ENCODE data around the gene CD276.
"Not testable (repeated sequence)": the region's sequence is repeated elsewhere in the genome, so short reads cannot be mapped to it uniquely, and the experiment has no call there.

CD276 gene

GRCh38 chr15:73727330-73727976, 43.3 kb downstream of the CD276 start:
- no peak for DNase-seq
- no CpG with 5 or more reads among the region's 7 CpGs for WGBS (ENCODE audit: extremely low coverage, insufficient coverage, insufficient read length)
- Histone ChIP-seq H2BK120ac (ENCODE audit: insufficient read depth, low read length, poor library complexity) (no peak overlapping the region), H2AFZ (ENCODE audit: insufficient read depth, low read length, poor library complexity) (no peak overlapping the region), H2BK5ac (ENCODE audit: low read depth, low read length, poor library complexity) (no peak overlapping the region), H3K4me3 (ENCODE audit: low read depth, low read length) (no peak overlapping the region), H3K27ac (ENCODE audit: low read depth, low read length) (no peak overlapping the region), H2BK12ac (ENCODE audit: low read length) (no peak overlapping the region), H3K9ac (ENCODE audit: low read length) (no peak overlapping the region), H4K91ac (ENCODE audit: low read depth, low read length) (no peak overlapping the region), H4K12ac (ENCODE audit: low read depth, low read length) (no peak overlapping the region), H2AK5ac (ENCODE audit: low read length) (no peak overlapping the region), H3K27me3 (ENCODE audit: insufficient read depth, low read length) (no peaks in the 10 kb centered on the region), H3K23ac (ENCODE audit: low read length) (no peak overlapping the region), H4K8ac (ENCODE audit: low read depth, low read length) (no peak overlapping the region), H3K4me2 (ENCODE audit: low read length) (no peak overlapping the region), H3K36me3 (ENCODE audit: control insufficient read depth in 1 of 2, insufficient read depth in 2 of 2, low read length in 2 of 2) (no peaks in the 10 kb centered on the region), H3K79me1 (ENCODE audit: low read length) (no peaks in the 10 kb centered on the region), H3K4me1 (ENCODE audit: control insufficient read depth in 1 of 2, insufficient read depth in 2 of 2, low read length in 2 of 2) (no peaks in the 10 kb centered on the region), H3K9me3 (ENCODE audit: insufficient read depth, low read depth, low read length) (no peaks in the 10 kb centered on the region), H3K4ac (ENCODE audit: low read depth, low read length) (no peak overlapping the region), H3K18ac (ENCODE audit: low read length) (no peak overlapping the region), H3K79me2 (ENCODE audit: control insufficient read depth, insufficient read depth, low read length, poor library complexity) (no peaks in the 10 kb centered on the region), H3K14ac (ENCODE audit: low read length) (no peak overlapping the region)

- not testable (repeated sequence) for H3K4me1 ChIP-seq (ENCODE audit: control insufficient read depth in 1 of 2, insufficient read depth in 2 of 2, low read length in 2 of 2); H3K4me3 ChIP-seq (ENCODE audit: low read depth, low read length); H3K4me2 ChIP-seq (ENCODE audit: low read length); H3K9me3 ChIP-seq (ENCODE audit: insufficient read depth, low read depth, low read length); H3K18ac ChIP-seq (ENCODE audit: low read length); H3K36me3 ChIP-seq (ENCODE audit: control insufficient read depth in 1 of 2, insufficient read depth in 2 of 2, low read length in 2 of 2); H3K79me2 ChIP-seq (ENCODE audit: control insufficient read depth, insufficient read depth, low read length, poor library complexity); H4K8ac ChIP-seq (ENCODE audit: low read depth, low read length); H2BK120ac ChIP-seq (ENCODE audit: insufficient read depth, low read length, poor library complexity); H4K12ac ChIP-seq (ENCODE audit: low read depth, low read length); H3K9ac ChIP-seq (ENCODE audit: low read length); H3K79me1 ChIP-seq (ENCODE audit: low read length); H2BK12ac ChIP-seq (ENCODE audit: low read length); H4K91ac ChIP-seq (ENCODE audit: low read depth, low read length); H2BK5ac ChIP-seq (ENCODE audit: low read depth, low read length, poor library complexity); H3K4ac ChIP-seq (ENCODE audit: low read depth, low read length); H2AFZ ChIP-seq (ENCODE audit: insufficient read depth, low read length, poor library complexity); H3K14ac ChIP-seq (ENCODE audit: low read length); H3K27me3 ChIP-seq (ENCODE audit: insufficient read depth, low read length); H3K27ac ChIP-seq (ENCODE audit: low read depth, low read length); DNase-seq; H3K23ac ChIP-seq (ENCODE audit: low read length); H2AK5ac ChIP-seq (ENCODE audit: low read length)
- no CpG with 5 or more reads among the region's 29 CpGs for WGBS (ENCODE audit: extremely low coverage, insufficient coverage, insufficient read length)
Observed at GRCh38 chr15:73732051-73732450, 47.9 kb downstream of the CD276 start.

GRCh38 chr15:73732930-73733329, 48.7 kb downstream of the CD276 start:
- no peaks in the 10 kb centered on the region for H3K79me2 ChIP-seq (ENCODE audit: control insufficient read depth, insufficient read depth, low read length, poor library complexity)
- no peak overlapping the region for H2BK12ac ChIP-seq (ENCODE audit: low read length)
- no peak overlapping the region for H3K27ac ChIP-seq (ENCODE audit: low read depth, low read length)
- H2AK5ac ChIP-seq (ENCODE audit: low read length), result no peak overlapping the region
- H4K12ac ChIP-seq (ENCODE audit: low read depth, low read length), result no peak overlapping the region
- no peak overlapping the region for H3K14ac ChIP-seq (ENCODE audit: low read length)
- no peak overlapping the region for H2BK5ac ChIP-seq (ENCODE audit: low read depth, low read length, poor library complexity)
- H3K36me3 ChIP-seq (ENCODE audit: control insufficient read depth in 1 of 2, insufficient read depth in 2 of 2, low read length in 2 of 2), result no peaks in the 10 kb centered on the region
- no CpG with 5 or more reads among the region's 3 CpGs for WGBS (ENCODE audit: extremely low coverage, insufficient coverage, insufficient read length)
- H3K9ac ChIP-seq (ENCODE audit: low read length), result no peak overlapping the region
- no peak overlapping the region for H3K18ac ChIP-seq (ENCODE audit: low read length)
- H2AFZ ChIP-seq (ENCODE audit: insufficient read depth, low read length, poor library complexity), result no peak overlapping the region
- no peak overlapping the region for H3K4me3 ChIP-seq (ENCODE audit: low read depth, low read length)
- H3K4me1 ChIP-seq (ENCODE audit: control insufficient read depth in 1 of 2, insufficient read depth in 2 of 2, low read length in 2 of 2), result no peaks in the 10 kb centered on the region
- no peak overlapping the region for H2BK120ac ChIP-seq (ENCODE audit: insufficient read depth, low read length, poor library complexity)
- H3K9me3 ChIP-seq (ENCODE audit: insufficient read depth, low read depth, low read length), result no peaks in the 10 kb centered on the region
- no peak for DNase-seq
- no peak overlapping the region for H3K4ac ChIP-seq (ENCODE audit: low read depth, low read length)
- no peak overlapping the region for H4K8ac ChIP-seq (ENCODE audit: low read depth, low read length)
- no peak overlapping the region for H4K91ac ChIP-seq (ENCODE audit: low read depth, low read length)
- H3K23ac ChIP-seq (ENCODE audit: low read length), result no peak overlapping the region
- H3K79me1 ChIP-seq (ENCODE audit: low read length), result no peaks in the 10 kb centered on the region
- no peaks in the 10 kb centered on the region for H3K27me3 ChIP-seq (ENCODE audit: insufficient read depth, low read length)
- no peak overlapping the region for H3K4me2 ChIP-seq (ENCODE audit: low read length)

GRCh38 chr15:73737535-73737934, 53.4 kb downstream of the CD276 start:
- Histone ChIP-seq H2AFZ (ENCODE audit: insufficient read depth, low read length, poor library complexity) (no peak overlapping the region), H3K4ac (ENCODE audit: low read depth, low read length) (no peak overlapping the region), H2BK120ac (ENCODE audit: insufficient read depth, low read length, poor library complexity) (no peak overlapping the region), H3K9me3 (ENCODE audit: insufficient read depth, low read depth, low read length) (no peaks in the 10 kb centered on the region), H3K4me3 (ENCODE audit: low read depth, low read length) (no peak overlapping the region), H2BK12ac (ENCODE audit: low read length) (no peak overlapping the region), H3K4me1 (ENCODE audit: control insufficient read depth in 1 of 2, insufficient read depth in 2 of 2, low read length in 2 of 2) (no peaks in the 10 kb centered on the region), H3K27me3 (ENCODE audit: insufficient read depth, low read length) (no peaks in the 10 kb centered on the region), H4K8ac (ENCODE audit: low read depth, low read length) (no peak overlapping the region), H3K23ac (ENCODE audit: low read length) (no peak overlapping the region), H3K4me2 (ENCODE audit: low read length) (no peak overlapping the region), H3K36me3 (ENCODE audit: control insufficient read depth in 1 of 2, insufficient read depth in 2 of 2, low read length in 2 of 2) (no peaks in the 10 kb centered on the region), H3K27ac (ENCODE audit: low read depth, low read length) (no peak overlapping the region), H3K14ac (ENCODE audit: low read length) (no peak overlapping the region), H2AK5ac (ENCODE audit: low read length) (no peak overlapping the region), H4K91ac (ENCODE audit: low read depth, low read length) (no peak overlapping the region), H3K79me2 (ENCODE audit: control insufficient read depth, insufficient read depth, low read length, poor library complexity) (no peaks in the 10 kb centered on the region), H3K79me1 (ENCODE audit: low read length) (no peaks in the 10 kb centered on the region), H2BK5ac (ENCODE audit: low read depth, low read length, poor library complexity) (no peak overlapping the region), H3K9ac (ENCODE audit: low read length) (no peak overlapping the region), H4K12ac (ENCODE audit: low read depth, low read length) (no peak overlapping the region), H3K18ac (ENCODE audit: low read length) (no peak overlapping the region)
- WGBS (ENCODE audit: extremely low coverage, insufficient coverage, insufficient read length), result no CpG with 5 or more reads among the region's 7 CpGs
- DNase-seq, result no peak
